IMR-90 (cell line): Measurements from ENCODE around the gene TADA2A. TPM values are rescaled to one million over a fixed set of nuclear protein-coding genes. Genes with fewer than 3 reads are reported as not detected.

Source experiments
- ATAC-seq: fragments of 200-7000 bp; cut with Tn5 transposase; 2 replicates; pipeline ENCODE4 v1.9.1; 2020; ENCODE audit warnings: low read depth, mild to moderate bottlenecking, moderate library complexity
- BruUV-seq: library from RNA; stranded (reverse); fragments of 400-500 nt; replicated peaks from 2 replicates; lab custom pipeline; 2021; lab: Mats Ljungman, UMichigan
- CTCF ChIA-PET: fragments of 300-600 bp; formaldehyde crosslinking; extraction: SDS; loops from one replicate; lab custom pipeline; 2021; ENCODE audit warnings: antibody characterized with exemption; lab: Yijun Ruan, JAX
- POLR2A ChIA-PET: fragments of 300-600 bp; sonication (Branson Sonifier 250); formaldehyde crosslinking; loops from one replicate; lab custom pipeline; 2022; ENCODE audit warnings: antibody characterized with exemption; ENCODE audit not compliant: unreplicated experiment; lab: Charles Lee
- DNase-seq: peaks from one replicate; pipeline ENCODE4 v3.0.0; 2013
- H2AFZ ChIP-seq: replicated peaks from 2 replicates; pipeline ENCODE3; 2013; ENCODE audit warnings: low read length, mild to moderate bottlenecking; ENCODE audit not compliant: poor library complexity
- H2AK5ac ChIP-seq: 2 replicates; pipeline ENCODE4 v1.6.1; 2013; ENCODE audit warnings: low read depth, low read length, inconsistent platforms
- H2AK9ac ChIP-seq: replicated peaks from 2 replicates; pipeline ENCODE3; 2013; ENCODE audit warnings: mild to moderate bottlenecking, low read depth, low read length, moderate library complexity; ENCODE audit not compliant: poor library complexity
- H2BK120ac ChIP-seq: 2 replicates; pipeline ENCODE4 v1.6.1; 2013; ENCODE audit warnings: low read depth, low read length, inconsistent platforms
- H2BK15ac ChIP-seq: 3 replicates; pipeline ENCODE4 v1.6.1; 2013; ENCODE audit warnings: low read depth, low read length, inconsistent platforms
- H2BK20ac ChIP-seq: 2 replicates; pipeline ENCODE4 v1.6.1; 2013; ENCODE audit warnings: low read depth, mild to moderate bottlenecking, inconsistent platforms, low read length, moderate library complexity
- H2BK5ac ChIP-seq: 2 replicates; pipeline ENCODE4 v1.6.1; 2013; ENCODE audit warnings: mild to moderate bottlenecking, low read depth, low read length, inconsistent platforms; ENCODE audit not compliant: poor library complexity, severe bottlenecking
- H3K14ac ChIP-seq: replicated peaks from 2 replicates; pipeline ENCODE4 v1.6.1; 2013; ENCODE audit warnings: low read depth, low read length, inconsistent platforms
- H3K18ac ChIP-seq: 2 replicates; pipeline ENCODE4 v1.6.1; 2013; ENCODE audit warnings: low read depth, low read length, control low read depth
- H3K23ac ChIP-seq: 2 replicates; pipeline ENCODE4 v1.6.1; 2013; ENCODE audit warnings: low read depth, low read length, inconsistent platforms
- H3K27ac ChIP-seq: 2 replicates; pipeline ENCODE4 v1.5.1; 2013; ENCODE audit warnings: mild to moderate bottlenecking, control low read depth, low read length; ENCODE audit not compliant: insufficient read depth
- H3K27me3 ChIP-seq: 2 replicates; pipeline ENCODE4 v1.6.1; 2013; ENCODE audit warnings: low read length; ENCODE audit not compliant: control insufficient read depth, insufficient read depth
- H3K36me3 ChIP-seq: 2 replicates; pipeline ENCODE4 v1.6.1; 2013; ENCODE audit warnings: low read length, mixed read lengths; ENCODE audit not compliant: control insufficient read depth, insufficient read depth
- H3K4ac ChIP-seq: 2 replicates; pipeline ENCODE4 v1.6.1; 2013; ENCODE audit warnings: low read depth, low read length, inconsistent platforms
- H3K4me1 ChIP-seq: 2 replicates; pipeline ENCODE4 v1.6.1; 2013; ENCODE audit warnings: low read length, mixed read lengths; ENCODE audit not compliant: control insufficient read depth, insufficient read depth
- H3K4me2 ChIP-seq: 2 replicates; pipeline ENCODE4 v1.6.1; 2013; ENCODE audit warnings: low read depth, mild to moderate bottlenecking, control low read depth, low read length, moderate library complexity
- H3K4me3 ChIP-seq: 2 replicates; pipeline ENCODE4 v1.5.1; 2013; ENCODE audit warnings: low read depth, mild to moderate bottlenecking, control low read depth, low read length, moderate library complexity; ENCODE audit not compliant: insufficient read depth
- H3K56ac ChIP-seq: 2 replicates; pipeline ENCODE4 v1.6.1; 2013; ENCODE audit warnings: low read length, inconsistent platforms; ENCODE audit not compliant: insufficient read depth; ENCODE audit errors: extremely low read depth
- H3K79me1 ChIP-seq, 2 experiments: 2 replicates each; pipeline ENCODE4 v1.6.1; 2013; ENCODE audit warnings: low read length in 2 of 2, inconsistent platforms in 1 of 2, low read depth in 1 of 2
- H3K9ac ChIP-seq: 2 replicates; pipeline ENCODE4 v1.6.1; 2013; ENCODE audit warnings: low read depth, low read length, control low read depth
- H3K9me1 ChIP-seq: 2 replicates; pipeline ENCODE4 v1.6.1; 2013; ENCODE audit warnings: low read length, inconsistent platforms; ENCODE audit not compliant: insufficient read depth
- H3K9me3 ChIP-seq: 2 replicates; pipeline ENCODE4 v1.6.1; 2013; ENCODE audit warnings: low read length; ENCODE audit not compliant: control insufficient read depth, insufficient read depth
- H4K20me1 ChIP-seq: 2 replicates; pipeline ENCODE4 v1.6.1; 2013; ENCODE audit warnings: low read length, inconsistent platforms; ENCODE audit not compliant: insufficient read depth
- H4K5ac ChIP-seq: 2 replicates; pipeline ENCODE4 v1.6.1; 2013; ENCODE audit warnings: mild to moderate bottlenecking, low read depth, low read length, control low read depth
- H4K8ac ChIP-seq, 2 experiments: 2 replicates each; pipeline ENCODE4 v1.6.1; 2013; ENCODE audit warnings: low read depth in 2 of 2, low read length in 2 of 2, control low read depth in 1 of 2, inconsistent platforms in 1 of 2
- H4K91ac ChIP-seq: 2 replicates; pipeline ENCODE4 v1.6.1; 2013; ENCODE audit warnings: low read depth, low read length, inconsistent platforms; ENCODE audit not compliant: insufficient read depth
- BHLHE40 ChIP-seq: fragments of 150-350 bp; IDR thresholded peaks from 2 replicates; pipeline ENCODE4 v1.6.1; 2016; ENCODE audit warnings: mild to moderate bottlenecking, low read depth, low read length
- CEBPB ChIP-seq: IDR thresholded peaks from 2 replicates; pipeline ENCODE4 v1.6.1; 2012; ENCODE audit warnings: low read depth, low read length, improper control_type of control experiment
- CHD1 ChIP-seq: IDR thresholded peaks from 2 replicates; pipeline ENCODE4 v1.6.1; 2012; ENCODE audit warnings: low read depth, low read length, improper control_type of control experiment
- FOS ChIP-seq: fragments of 150-350 bp; IDR thresholded peaks from 2 replicates; pipeline ENCODE4 v1.6.1; 2016; ENCODE audit warnings: low read depth, low read length
- MAFK ChIP-seq: IDR thresholded peaks from 2 replicates; pipeline ENCODE4 v1.6.1; 2012; ENCODE audit warnings: low read depth, low read length, improper control_type of control experiment
- MAZ ChIP-seq: IDR thresholded peaks from 2 replicates; pipeline ENCODE4 v1.6.1; 2012; ENCODE audit warnings: low read depth, mild to moderate bottlenecking, low read length, improper control_type of control experiment, moderate library complexity, borderline replicate concordance
- MXI1 ChIP-seq: IDR thresholded peaks from 2 replicates; pipeline ENCODE4 v1.6.1; 2012; ENCODE audit warnings: low read depth, mild to moderate bottlenecking, low read length, moderate library complexity, borderline replicate concordance
- NFE2L2 ChIP-seq: fragments of 150-350 bp; IDR thresholded peaks from 2 replicates; pipeline ENCODE4 v1.6.1; 2016; ENCODE audit warnings: low read depth, mild to moderate bottlenecking, low read length
- POLR2A ChIP-seq: IDR thresholded peaks from 2 replicates; pipeline ENCODE4 v1.6.1; 2012; ENCODE audit warnings: mild to moderate bottlenecking, low read depth, low read length
- RAD21 ChIP-seq: IDR thresholded peaks from 2 replicates; pipeline ENCODE4 v1.6.1; 2012; ENCODE audit warnings: low read length, improper control_type of control experiment
- RCOR1 ChIP-seq: IDR thresholded peaks from 2 replicates; pipeline ENCODE4 v1.6.1; 2012; ENCODE audit warnings: mild to moderate bottlenecking, low read length, improper control_type of control experiment; ENCODE audit not compliant: insufficient replicate concordance
- RFX5 ChIP-seq: IDR thresholded peaks from 2 replicates; pipeline ENCODE4 v1.8.0; 2012; ENCODE audit warnings: low read depth, mild to moderate bottlenecking, low read length, moderate library complexity
- SMC3 ChIP-seq: fragments of 150-350 bp; IDR thresholded peaks from 2 replicates; pipeline ENCODE4 v1.6.1; 2016; ENCODE audit warnings: low read depth, mild to moderate bottlenecking, antibody characterized with exemption, low read length, moderate library complexity
- WGBS, 2 experiments: methylation state at CpG; one replicate each; pipeline versions ENCODE4 v1.1.5 to v1.1.7; 2013; ENCODE audit warnings: missing lambda C conversion rate in 2 of 2; ENCODE audit not compliant: insufficient read length in 1 of 2; ENCODE audit errors: extremely low coverage in 2 of 2; 5-methylcytosine and 5-hydroxymethylcytosine counted together
- dilution Hi-C: fragments of 300-500 bp; cut with HindIII; formaldehyde crosslinking; loops from one replicate; pipeline ENCODE4 v1.14.3; 2018; ENCODE audit warnings: low sequenced_read_pairs; ENCODE audit not compliant: unreplicated experiment
- in situ Hi-C: fragments of 300-500 bp; cut with MboI; formaldehyde crosslinking; loops from 3 replicates; pipeline ENCODE4 v1.14.3; 2019; ENCODE audit warnings: low sequenced_read_pairs, inconsistent platforms, mixed read lengths
- intact Hi-C: fragments of 100-400 bp; cut with micrococcal nuclease; formaldehyde crosslinking; loops from 2 replicates; pipeline ENCODE4 v1.10.0; 2022
- polyA plus RNA-seq, 3 experiments: library from polyadenylated mRNA; depleted of rRNA; stranded (reverse); fragments of >200 nt; gene quantifications; 2 replicates each; pipeline ENCODE4 v1.2.3, GENCODE V29; 2012; ENCODE audit warnings: low replicate concordance in 1 of 3
- total RNA-seq: library from RNA; depleted of rRNA; stranded (reverse); fragments of >200 nt; gene quantifications from 2 replicates; pipeline ENCODE4 v1.2.3, GENCODE V29; 2012
- TF ChIP-seq, protein P1 (sequence below): fragments of 150-350 bp; IDR thresholded peaks from 2 replicates; pipeline ENCODE4 v1.6.1; 2016; ENCODE audit warnings: low read depth, mild to moderate bottlenecking, low read length, moderate library complexity, borderline replicate concordance
- TF ChIP-seq, protein P2 (sequence below): conservative IDR thresholded peaks from 2 replicates; pipeline ENCODE4 v1.5.1; 2012; ENCODE audit warnings: mild to moderate bottlenecking, low read depth, low read length, improper control_type of control experiment
- TF ChIP-seq, protein P3 (sequence below): fragments of 150-350 bp; IDR thresholded peaks from 2 replicates; pipeline ENCODE4 v1.6.1; 2017; ENCODE audit warnings: mild to moderate bottlenecking, antibody characterized with exemption, low read length, low read depth

The TADA2A gene
- total and polyA plus RNA-seq, 2 of the 4 experiments (the other 2 are of a cell fraction), result 13.1 to 19.7 TPM

- ATAC-seq (no peak), DNase-seq (peak; percentile 19)
- CTCF ChIA-PET, result no interaction called here
- Histone ChIP-seq H3K9me1 (peaks cover 9% of the 10 kb centered on the region; the same call in 1 of the 2 replicates), H3K9me3 (no peaks in the 10 kb centered on the region), H4K5ac (no peak overlapping the region), H3K18ac (no peak overlapping the region), H2AFZ (no peak overlapping the region), H3K36me3 (no peaks in the 10 kb centered on the region), H3K23ac (no peak overlapping the region), H3K56ac (no peak overlapping the region), H3K4me3 (no peak overlapping the region), H2BK120ac (no peak overlapping the region), H3K79me1 (peaks cover 9 to 36% of the 10 kb centered on the region in 2 experiments), H3K27me3 (no peaks in the 10 kb centered on the region), H3K4ac (no peak overlapping the region), H2BK15ac (no peak overlapping the region), H3K4me1 (peaks cover 2% of the 10 kb centered on the region; the same call in 1 of the 2 replicates), H2BK20ac (no peak overlapping the region), H2AK9ac (no peak overlapping the region), H3K14ac (no peak overlapping the region), H4K20me1 (no peaks in the 10 kb centered on the region; the same call in 1 of the 2 replicates), H4K91ac (no peak overlapping the region), H4K8ac (no peak overlapping the region), H2AK5ac (no peak overlapping the region), H3K4me2 (no peak overlapping the region), H3K9ac (no peak overlapping the region), H3K27ac (no peak overlapping the region), H2BK5ac (no peak overlapping the region)
- TF ChIP-seq, protein P1, sequence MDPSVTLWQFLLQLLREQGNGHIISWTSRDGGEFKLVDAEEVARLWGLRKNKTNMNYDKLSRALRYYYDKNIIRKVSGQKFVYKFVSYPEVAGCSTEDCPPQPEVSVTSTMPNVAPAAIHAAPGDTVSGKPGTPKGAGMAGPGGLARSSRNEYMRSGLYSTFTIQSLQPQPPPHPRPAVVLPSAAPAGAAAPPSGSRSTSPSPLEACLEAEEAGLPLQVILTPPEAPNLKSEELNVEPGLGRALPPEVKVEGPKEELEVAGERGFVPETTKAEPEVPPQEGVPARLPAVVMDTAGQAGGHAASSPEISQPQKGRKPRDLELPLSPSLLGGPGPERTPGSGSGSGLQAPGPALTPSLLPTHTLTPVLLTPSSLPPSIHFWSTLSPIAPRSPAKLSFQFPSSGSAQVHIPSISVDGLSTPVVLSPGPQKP, result no peak
- TF ChIP-seq, protein P2, sequence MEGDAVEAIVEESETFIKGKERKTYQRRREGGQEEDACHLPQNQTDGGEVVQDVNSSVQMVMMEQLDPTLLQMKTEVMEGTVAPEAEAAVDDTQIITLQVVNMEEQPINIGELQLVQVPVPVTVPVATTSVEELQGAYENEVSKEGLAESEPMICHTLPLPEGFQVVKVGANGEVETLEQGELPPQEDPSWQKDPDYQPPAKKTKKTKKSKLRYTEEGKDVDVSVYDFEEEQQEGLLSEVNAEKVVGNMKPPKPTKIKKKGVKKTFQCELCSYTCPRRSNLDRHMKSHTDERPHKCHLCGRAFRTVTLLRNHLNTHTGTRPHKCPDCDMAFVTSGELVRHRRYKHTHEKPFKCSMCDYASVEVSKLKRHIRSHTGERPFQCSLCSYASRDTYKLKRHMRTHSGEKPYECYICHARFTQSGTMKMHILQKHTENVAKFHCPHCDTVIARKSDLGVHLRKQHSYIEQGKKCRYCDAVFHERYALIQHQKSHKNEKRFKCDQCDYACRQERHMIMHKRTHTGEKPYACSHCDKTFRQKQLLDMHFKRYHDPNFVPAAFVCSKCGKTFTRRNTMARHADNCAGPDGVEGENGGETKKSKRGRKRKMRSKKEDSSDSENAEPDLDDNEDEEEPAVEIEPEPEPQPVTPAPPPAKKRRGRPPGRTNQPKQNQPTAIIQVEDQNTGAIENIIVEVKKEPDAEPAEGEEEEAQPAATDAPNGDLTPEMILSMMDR, result no peak
- no peak for TF ChIP-seq NFE2L2
- no peak for TF ChIP-seq SMC3
- TF ChIP-seq RFX5, result no peak
- no peak for TF ChIP-seq MAFK
- no peak for TF ChIP-seq FOS
- TF ChIP-seq, protein P3, sequence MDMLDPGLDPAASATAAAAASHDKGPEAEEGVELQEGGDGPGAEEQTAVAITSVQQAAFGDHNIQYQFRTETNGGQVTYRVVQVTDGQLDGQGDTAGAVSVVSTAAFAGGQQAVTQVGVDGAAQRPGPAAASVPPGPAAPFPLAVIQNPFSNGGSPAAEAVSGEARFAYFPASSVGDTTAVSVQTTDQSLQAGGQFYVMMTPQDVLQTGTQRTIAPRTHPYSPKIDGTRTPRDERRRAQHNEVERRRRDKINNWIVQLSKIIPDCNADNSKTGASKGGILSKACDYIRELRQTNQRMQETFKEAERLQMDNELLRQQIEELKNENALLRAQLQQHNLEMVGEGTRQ, result no peak
- no peak for TF ChIP-seq POLR2A
- TF ChIP-seq CEBPB, result no peak
- no peak for TF ChIP-seq CHD1
- no peak for TF ChIP-seq BHLHE40
- no peak for TF ChIP-seq RCOR1
- no peak for TF ChIP-seq RAD21
- no peak for TF ChIP-seq MAZ
- TF ChIP-seq MXI1, result no peak
- WGBS, 2 experiments, result 90% methylated on average over 2 of the region's 5 CpGs; no CpG with 5 or more reads in 1 of the 2 experiments
- intact Hi-C loops, result no loop called here
- in situ Hi-C loops, result no loop called here
- dilution Hi-C loops, result no loop called here
- no TSS peak for BruUV-seq
- POLR2A ChIA-PET, result no interaction called here
These were observed 7.4 kb upstream of the TADA2A start for GRCh38 chr17:37399265-37399803.
